Left cardiac atrium (tissue), 4 donors: ENCODE data around the gene SMIM32. TPM values are rescaled to one million over a fixed set of nuclear protein-coding genes. Genes with fewer than 3 reads are reported as not detected.

Experiments used
- ATAC-seq, 2 donors: fragments of 200-7000 bp; cut with Tn5 transposase; one replicate each; pipeline ENCODE4 v1.9.1; 2020; ENCODE audit warnings: mild to moderate bottlenecking in 2 of 2, moderate library complexity in 2 of 2
- DNase-seq: peaks from one replicate; pipeline ENCODE4 v3.0.0-alpha.2; 2020
- intact Hi-C, 2 donors: fragments of 100-400 bp; cut with DNase I; formaldehyde crosslinking; loops; one replicate each; pipeline versions ENCODE4 v1.14.1 to v1.15.1; 2022 to 2023
- total RNA-seq, 2 donors: library from RNA; stranded (reverse); fragmentation: NEBNext Ultra II Directional; extraction: Animal tissue kit (Norgen Biotek cat#: 25700); gene quantifications; one replicate each; pipeline ENCODE4 v1.2.1, GENCODE V29; 2021
- donor health status: DM: no; HTN: yes; CAD: no.
- donor health status: DM: no; HTN: yes; CAD: no; lungs with severe emphysema.
- donor health status: DM: yes; HTN: yes; CAD: no.
- donor health status: Dilated cardiomyopathy.

Gene SMIM32
- total RNA-seq, 2 donors from 2014 or later, result not detected

DNA sequence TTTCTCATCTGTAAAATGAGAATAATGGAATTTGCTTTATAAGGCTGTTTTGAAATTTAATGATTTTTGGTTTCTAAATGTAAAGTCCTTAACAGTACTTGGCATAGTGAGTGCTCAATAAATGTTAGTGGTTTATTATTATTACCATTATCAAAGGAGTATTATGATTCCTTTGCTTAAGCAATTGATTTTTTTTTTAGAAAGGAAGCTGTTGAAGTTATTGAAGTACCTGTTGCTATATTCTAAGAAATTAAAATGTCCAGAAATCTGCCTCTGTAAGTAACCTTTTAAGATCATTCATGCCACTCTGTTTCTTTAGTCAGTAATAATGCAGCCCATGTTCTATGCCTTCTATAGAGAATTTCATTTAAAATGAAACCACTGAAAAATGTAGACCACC is 45.3 kb downstream of the SMIM32 start:
- intact Hi-C loops, result no loop called here
- DNase-seq (no peak), ATAC-seq (no peak)

GRCh38 chr5:136146201-136146600 is 46.8 kb downstream of the SMIM32 start:
- DNase-seq (no peak), ATAC-seq (no peak)
- intact Hi-C loops, result no loop called here

DNA sequence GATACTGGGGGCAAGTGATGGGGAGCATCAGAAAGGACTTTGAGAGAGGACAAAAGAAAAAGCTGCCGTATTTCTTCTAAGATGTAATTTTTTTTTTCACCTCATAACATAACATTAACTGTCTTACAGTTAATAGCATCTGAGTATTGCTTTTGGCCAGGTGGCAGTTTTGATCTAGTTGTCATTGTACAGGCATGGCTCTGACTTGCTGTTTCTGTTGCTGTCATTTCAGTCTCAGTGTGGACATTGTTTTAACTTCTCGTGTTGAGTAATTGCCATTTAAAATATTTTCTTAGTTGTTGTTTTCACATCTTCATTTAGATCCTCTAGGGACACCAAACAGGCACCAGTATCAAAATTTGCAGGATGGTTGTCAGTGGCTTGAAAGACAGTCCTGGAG is 47.9 kb downstream of the SMIM32 start:
- ATAC-seq, result no peak
- intact Hi-C loops, result no loop called here

GRCh38 chr5:136143763-136144162 is 49.2 kb downstream of the SMIM32 start:
- no peak for ATAC-seq
- no peak for DNase-seq
- intact Hi-C loops, result no loop called here

More for the DNA sequence above, 47.9 kb downstream of the SMIM32 start:
- DNase-seq, result no peak

DNA sequence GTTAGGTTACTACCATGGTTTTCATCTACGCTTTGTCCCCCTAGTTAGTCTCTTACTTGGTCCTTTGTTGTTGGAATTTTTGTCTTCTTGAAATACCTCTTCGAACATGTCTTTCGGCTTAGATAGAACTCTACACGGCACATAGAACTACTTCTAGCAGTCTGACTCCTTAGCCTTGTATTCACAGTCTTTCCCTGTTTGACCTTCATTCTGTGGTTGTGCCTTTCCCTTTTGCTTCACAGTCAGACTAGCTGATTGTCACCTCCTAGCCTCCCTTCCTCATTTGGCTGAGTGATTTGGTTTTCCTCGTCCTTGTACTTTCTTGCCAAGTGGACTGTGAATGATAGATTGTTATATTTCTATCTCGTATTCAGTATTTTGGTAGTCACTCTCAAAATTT is 49.6 kb downstream of the SMIM32 start:
- ATAC-seq (peak in 1 of 2 donors; percentile 46), DNase-seq (no peak)
- intact Hi-C loops, result no loop called here

DNA sequence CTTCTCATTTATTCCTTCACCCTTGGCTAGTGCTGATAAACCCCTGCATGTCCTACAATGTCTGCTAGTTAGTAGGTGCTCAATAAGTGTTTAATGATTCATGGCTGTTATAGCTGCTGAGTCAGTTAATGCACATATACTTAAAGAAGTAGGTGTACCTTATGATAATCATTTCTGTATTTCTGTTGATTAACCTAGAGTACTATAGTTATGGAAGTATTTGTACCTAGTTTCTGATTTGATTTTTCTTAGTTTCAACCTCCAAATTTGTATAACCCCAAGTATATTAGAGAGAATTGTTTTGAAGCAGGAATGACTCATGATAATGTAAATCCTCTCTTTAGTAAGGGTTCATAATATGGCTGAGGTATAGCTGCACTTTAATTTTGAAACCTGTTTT is 51.4 kb downstream of the SMIM32 start:
- ATAC-seq, result no peak
- no peak for DNase-seq
- intact Hi-C loops, result no loop called here

Other genes with a start within 250 kb of the SMIM32 start
- gene LECT2, start 238.2 kb downstream of the SMIM32 start, total RNA-seq, result not detected
- gene TGFBI, start 164.2 kb downstream of the SMIM32 start, total RNA-seq, result 100 to 1,000 TPM in 1 of 2 donors, 10 to 100 TPM in 1; 79.7 to 130 TPM
- gene SMAD5, start 60.3 kb downstream of the SMIM32 start, total RNA-seq, result 10 to 100 TPM; 43.1 to 50.8 TPM
- gene TRPC7, start 172.4 kb upstream of the SMIM32 start, total RNA-seq, result not detected